Choroid plexus epithelial cell (primary cell): ENCODE data around the gene TRABD2B.

ENCODE experiments used
- DNase-seq: peaks from one replicate; pipeline ENCODE4 v3.0.0-alpha.2; 2010; ENCODE audit warnings: low read depth
- H3K4me3 ChIP-seq: 2 replicates; pipeline ENCODE4 v1.5.1; 2011; ENCODE audit warnings: low read depth, mild to moderate bottlenecking, control low read depth, low read length, moderate library complexity
- CTCF ChIP-seq: conservative IDR thresholded peaks from 2 replicates; pipeline ENCODE4 v1.5.1; 2011; ENCODE audit warnings: low read depth, mild to moderate bottlenecking, control low read depth, inconsistent platforms, low read length, moderate library complexity

Gene TRABD2B

DNA sequence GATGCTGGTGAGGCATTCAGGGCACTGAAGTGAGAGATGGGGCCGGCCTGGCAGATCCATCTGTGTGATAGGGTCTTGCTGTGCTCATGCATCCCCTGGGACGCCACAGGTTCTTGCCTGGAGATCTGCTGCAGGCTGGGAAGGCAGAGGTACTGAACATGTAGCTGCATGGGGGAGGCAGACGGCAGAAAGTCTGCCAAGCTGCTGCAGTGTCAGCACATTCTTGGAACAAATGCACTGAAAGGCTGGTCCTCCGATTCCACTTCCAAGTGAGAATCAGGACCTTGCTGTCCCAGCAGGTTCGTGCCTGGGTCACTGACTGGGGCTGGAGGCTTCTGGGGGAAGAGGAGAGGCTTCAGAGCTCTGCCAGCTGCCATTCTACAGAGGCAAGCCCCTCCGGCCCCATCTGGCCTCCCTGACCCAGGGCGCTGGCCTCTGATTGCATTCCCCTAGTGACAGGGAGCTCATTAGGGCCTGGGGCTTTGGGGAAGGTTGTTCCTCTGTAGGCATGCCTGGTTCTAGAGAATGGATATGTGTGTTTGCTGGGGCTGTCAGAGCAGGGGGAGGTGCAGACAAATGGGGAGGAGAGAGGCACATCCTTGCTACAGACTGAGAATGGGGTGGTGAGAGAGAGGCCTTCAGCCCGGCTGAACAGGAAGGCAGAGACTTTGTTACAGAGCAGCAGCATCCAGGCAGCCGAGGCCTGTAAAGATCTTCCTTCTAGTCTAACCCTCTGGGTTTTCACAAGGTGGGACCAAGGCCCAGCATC, 174.0 kb downstream of the TRABD2B start:
- TF ChIP-seq CTCF = no peak
- DNase-seq = no peak
- H3K4me3 ChIP-seq = no peak overlapping the region

GRCh38 chr1:47821760-47822159, 175.4 kb downstream of the TRABD2B start:
- H3K4me3 ChIP-seq = no peak overlapping the region
- no peak for DNase-seq
- TF ChIP-seq CTCF = no peak

DNA sequence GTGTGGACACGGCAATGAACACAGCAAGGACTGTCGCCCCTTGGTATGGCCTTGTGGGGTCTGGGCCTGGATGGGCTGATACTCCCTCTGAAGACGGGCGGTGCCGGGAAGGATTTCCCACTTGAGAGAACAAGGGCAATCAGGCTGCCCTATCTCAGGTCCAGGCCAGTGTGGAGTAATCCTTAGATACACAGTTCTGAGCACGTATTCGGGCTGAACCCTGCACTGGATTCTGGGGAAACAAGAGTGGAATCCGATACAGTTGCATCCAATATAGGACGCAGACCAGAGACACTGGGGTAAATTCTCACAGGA, 177.7 kb downstream of the TRABD2B start:
- no peak for TF ChIP-seq CTCF
- DNase-seq = no peak
- H3K4me3 ChIP-seq = no peak overlapping the region

DNA sequence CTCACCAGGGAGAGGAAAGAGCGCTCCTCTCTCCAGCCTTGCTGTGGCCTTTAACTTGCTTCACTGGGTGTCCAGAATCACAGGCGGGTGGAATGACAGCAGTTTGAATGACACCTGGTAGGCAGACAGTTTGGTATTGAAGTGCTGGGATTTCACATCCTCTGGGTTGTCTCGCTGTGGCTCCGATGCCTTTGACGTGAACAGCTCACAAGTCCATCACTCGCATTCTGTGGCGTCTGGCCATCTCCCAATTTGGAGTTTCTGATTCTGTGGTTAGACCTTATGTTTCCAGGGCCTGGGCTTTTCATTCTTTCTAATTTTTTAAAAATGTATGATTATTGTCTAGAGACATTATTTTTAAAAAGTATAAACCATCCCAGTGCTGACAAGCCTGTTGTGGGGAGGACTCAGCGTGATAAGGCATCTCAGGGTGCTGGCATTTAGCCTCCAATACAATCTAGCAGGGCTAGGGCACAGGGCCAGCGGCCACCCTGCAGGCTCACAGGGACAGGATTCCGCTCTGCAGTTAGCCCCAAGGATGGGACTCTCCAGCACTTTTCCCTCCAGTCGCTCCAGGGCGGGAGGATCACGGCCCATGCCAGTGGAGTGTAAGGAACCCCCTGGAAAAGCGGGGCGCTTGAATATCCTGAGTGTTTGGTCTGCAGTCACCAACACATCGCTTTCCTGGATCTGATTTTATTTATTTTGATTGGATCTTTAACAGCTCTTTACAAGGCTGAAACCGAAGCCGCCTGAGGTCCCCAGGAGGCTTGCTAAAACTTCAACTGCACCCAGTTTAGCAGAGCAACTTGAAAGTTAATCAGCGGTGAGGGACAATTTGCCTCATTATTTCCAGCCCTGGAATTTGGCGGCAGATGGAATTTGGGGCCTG, 178.3 kb downstream of the TRABD2B start:
- peak; percentile 95 for DNase-seq
- no peak for TF ChIP-seq CTCF
- H3K4me3 ChIP-seq = no peak overlapping the region

- TF ChIP-seq CTCF = no peak
Observed at GRCh38 chr1:47817861-47818260, 179.3 kb downstream of the TRABD2B start.

GRCh38 chr1:47816325-47817071, 180.7 kb downstream of the TRABD2B start:
- no peak for TF ChIP-seq CTCF
- H3K4me3 ChIP-seq = no peak overlapping the region
- DNase-seq = no peak

More at GRCh38 chr1:47817861-47818260, 179.3 kb downstream of the TRABD2B start:
- DNase-seq = no peak
- H3K4me3 ChIP-seq = no peak overlapping the region
